Vagina (tissue), 2 donors: ENCODE measurements around the gene PPFIA1. TPM values are rescaled to one million over a fixed set of nuclear protein-coding genes. Genes with fewer than 3 reads are reported as not detected.

ENCODE experiments used
- DNase-seq, 2 donors: peaks; one replicate each; pipeline ENCODE4 v3.0.0-alpha.2; 2017; ENCODE audit errors: extremely low spot score in 2 of 2
- H3K27ac ChIP-seq: fragments of 200-600 bp; sonication (generic); one replicate; pipeline ENCODE4 v1.5.1; 2019
- H3K27me3 ChIP-seq: fragments of 200-600 bp; sonication (generic); one replicate; pipeline ENCODE4 v1.5.1; 2019
- H3K36me3 ChIP-seq, 2 donors: fragments of 200-600 bp; sonication (generic); one replicate each; pipeline ENCODE4 v1.5.1; 2017 to 2019
- H3K4me1 ChIP-seq: fragments of 200-600 bp; sonication (generic); one replicate; pipeline ENCODE4 v1.5.1; 2019
- H3K4me3 ChIP-seq, 2 donors: fragments of 200-600 bp; sonication (generic); 1 replicate in 1 of 2; 2 replicates in 1 of 2; pipeline ENCODE4 v1.5.1; 2016 to 2019
- H3K9me3 ChIP-seq: fragments of 200-600 bp; sonication (generic); one replicate; pipeline ENCODE4 v1.5.1; 2019
- POLR2A ChIP-seq, 2 donors: fragments of 450-650 bp; IDR thresholded peaks; one replicate each; pipeline ENCODE4 v1.6.1; 2017; ENCODE audit warnings: antibody characterized with exemption in 2 of 2, mild to moderate bottlenecking in 2 of 2, moderate library complexity in 2 of 2
- POLR2AphosphoS5 ChIP-seq, 2 donors: sonication (generic); formaldehyde crosslinking; IDR thresholded peaks; one replicate each; pipeline ENCODE4 v1.9.0; 2017; ENCODE audit warnings: antibody characterized with exemption in 2 of 2, mild to moderate bottlenecking in 2 of 2, low read depth in 1 of 2; ENCODE audit not compliant: insufficient read depth in 1 of 2
- intact Hi-C: fragments of 100-400 bp; cut with DNase I; formaldehyde crosslinking; loops from one replicate; pipeline ENCODE4 v1.15.1; 2023
- total RNA-seq: library from RNA; depleted of rRNA; stranded (reverse); fragments of >200 nt; gene quantifications from one replicate; pipeline ENCODE4 v1.2.3, GENCODE V29; 2016
- TF ChIP-seq, protein P1 (sequence below), 3 experiments: fragments of 450-650 bp in 2 of 3; fragments of 200-600 bp in 1 of 3; sonication (generic) in 1 of 3; IDR thresholded peaks; one replicate each; pipeline ENCODE4 v1.5.1; 2017 to 2019; ENCODE audit warnings: antibody characterized with exemption in 3 of 3, mild to moderate bottlenecking in 2 of 3, moderate library complexity in 2 of 3

Gene PPFIA1
- total RNA-seq, 1 donor from 2014 or later = 54.3 TPM

GRCh38 chr11:70296681-70297080 is 26.2 kb downstream of the PPFIA1 start:
- H3K36me3 ChIP-seq = no peaks in the 10 kb centered on the region
- no peaks in the 10 kb centered on the region for H3K9me3 ChIP-seq
- no peak for DNase-seq

DNA sequence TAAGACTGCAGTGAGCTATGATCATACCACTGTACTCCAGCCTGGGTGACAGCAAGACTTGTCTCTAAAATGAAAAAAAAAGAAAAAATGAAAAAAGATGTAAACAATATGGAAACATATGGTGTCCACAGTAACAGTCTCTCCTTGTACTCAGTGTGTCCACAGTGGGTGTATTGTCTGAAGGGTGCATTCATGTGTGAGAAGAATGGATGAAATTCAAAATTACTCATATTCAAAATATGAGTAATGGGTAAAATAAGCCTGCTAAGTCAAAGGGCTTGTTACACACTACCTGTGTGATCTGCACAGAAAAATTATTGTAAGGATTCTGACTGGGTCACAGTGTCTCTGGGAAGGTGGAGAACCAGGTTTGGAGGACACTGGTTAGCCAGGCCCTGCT is 26.9 kb downstream of the PPFIA1 start:
- Histone ChIP-seq H3K27ac (no peak overlapping the region), H3K4me3 (no peak overlapping the region), H3K27me3 (no peaks in the 10 kb centered on the region), H3K36me3 (no peaks in the 10 kb centered on the region), H3K9me3 (no peaks in the 10 kb centered on the region), H3K4me1 (peaks cover 3% of the 10 kb centered on the region)
- intact Hi-C loops = no loop called here
- no peak for DNase-seq
- no peak for TF ChIP-seq POLR2AphosphoS5 (IDR thresholded peaks at IDR 0.05; ENCODE audit: insufficient read depth in 1 of 2, low read depth in 1 of 2)
- TF ChIP-seq, protein P1, sequence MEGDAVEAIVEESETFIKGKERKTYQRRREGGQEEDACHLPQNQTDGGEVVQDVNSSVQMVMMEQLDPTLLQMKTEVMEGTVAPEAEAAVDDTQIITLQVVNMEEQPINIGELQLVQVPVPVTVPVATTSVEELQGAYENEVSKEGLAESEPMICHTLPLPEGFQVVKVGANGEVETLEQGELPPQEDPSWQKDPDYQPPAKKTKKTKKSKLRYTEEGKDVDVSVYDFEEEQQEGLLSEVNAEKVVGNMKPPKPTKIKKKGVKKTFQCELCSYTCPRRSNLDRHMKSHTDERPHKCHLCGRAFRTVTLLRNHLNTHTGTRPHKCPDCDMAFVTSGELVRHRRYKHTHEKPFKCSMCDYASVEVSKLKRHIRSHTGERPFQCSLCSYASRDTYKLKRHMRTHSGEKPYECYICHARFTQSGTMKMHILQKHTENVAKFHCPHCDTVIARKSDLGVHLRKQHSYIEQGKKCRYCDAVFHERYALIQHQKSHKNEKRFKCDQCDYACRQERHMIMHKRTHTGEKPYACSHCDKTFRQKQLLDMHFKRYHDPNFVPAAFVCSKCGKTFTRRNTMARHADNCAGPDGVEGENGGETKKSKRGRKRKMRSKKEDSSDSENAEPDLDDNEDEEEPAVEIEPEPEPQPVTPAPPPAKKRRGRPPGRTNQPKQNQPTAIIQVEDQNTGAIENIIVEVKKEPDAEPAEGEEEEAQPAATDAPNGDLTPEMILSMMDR (IDR thresholded peaks at IDR 0.05) = no peak
- no peak for TF ChIP-seq POLR2A (IDR thresholded peaks at IDR 0.05)

More at GRCh38 chr11:70296681-70297080, 26.2 kb downstream of the PPFIA1 start:
- Histone ChIP-seq H3K4me1 (no peaks in the 10 kb centered on the region), H3K4me3 (no peak overlapping the region), H3K27ac (no peak overlapping the region), H3K27me3 (no peaks in the 10 kb centered on the region)
- TF ChIP-seq POLR2A (IDR thresholded peaks at IDR 0.05) = no peak
- TF ChIP-seq, protein P1 (IDR thresholded peaks at IDR 0.05) = no peak
- TF ChIP-seq POLR2AphosphoS5 (IDR thresholded peaks at IDR 0.05; ENCODE audit: insufficient read depth in 1 of 2, low read depth in 1 of 2) = no peak
- intact Hi-C loops = no loop called here

- Histone ChIP-seq H3K27me3 (no peaks in the 10 kb centered on the region), H3K9me3 (no peaks in the 10 kb centered on the region), H3K27ac (no peak overlapping the region), H3K36me3 (no peaks in the 10 kb centered on the region), H3K4me3 (no peak overlapping the region), H3K4me1 (peaks cover 14% of the 10 kb centered on the region)
- intact Hi-C loops = no loop called here
- TF ChIP-seq, protein P1 (IDR thresholded peaks at IDR 0.05) = no peak
- TF ChIP-seq POLR2A (IDR thresholded peaks at IDR 0.05) (no peak), POLR2AphosphoS5 (IDR thresholded peaks at IDR 0.05; ENCODE audit: insufficient read depth in 1 of 2, low read depth in 1 of 2) (no peak)
- DNase-seq = no peak
Observed at GRCh38 chr11:70298243-70298915, 27.9 kb downstream of the PPFIA1 start.

- Histone ChIP-seq H3K4me1 (peaks cover 19% of the 10 kb centered on the region), H3K4me3 (no peak overlapping the region), H3K27me3 (no peaks in the 10 kb centered on the region), H3K9me3 (no peaks in the 10 kb centered on the region), H3K27ac (no peak overlapping the region), H3K36me3 (no peaks in the 10 kb centered on the region)
- DNase-seq = no peak
- intact Hi-C loops = no loop called here
- TF ChIP-seq POLR2AphosphoS5 (IDR thresholded peaks at IDR 0.05; ENCODE audit: insufficient read depth in 1 of 2, low read depth in 1 of 2) (no peak), POLR2A (IDR thresholded peaks at IDR 0.05) (no peak)
- TF ChIP-seq, protein P1 (IDR thresholded peaks at IDR 0.05) = no peak
Observed at GRCh38 chr11:70299636-70300035, 29.1 kb downstream of the PPFIA1 start.

- Histone ChIP-seq H3K9me3 (no peaks in the 10 kb centered on the region), H3K36me3 (no peaks in the 10 kb centered on the region), H3K27me3 (no peaks in the 10 kb centered on the region), H3K4me1 (peaks cover 19% of the 10 kb centered on the region), H3K27ac (no peak overlapping the region), H3K4me3 (no peak overlapping the region)
- no peak for DNase-seq
- intact Hi-C loops = no loop called here
- TF ChIP-seq POLR2A (IDR thresholded peaks at IDR 0.05) (no peak), POLR2AphosphoS5 (IDR thresholded peaks at IDR 0.05; ENCODE audit: insufficient read depth in 1 of 2, low read depth in 1 of 2) (no peak)
- TF ChIP-seq, protein P1 (IDR thresholded peaks at IDR 0.05) = no peak
Observed at GRCh38 chr11:70301191-70301590, 30.7 kb downstream of the PPFIA1 start.
